Ovary (tissue), 3 donors: ENCODE results near the gene PATJ.

Experiments used
- EP300 ChIP-seq: sonication (generic); formaldehyde crosslinking; IDR thresholded peaks from one replicate; pipeline ENCODE4 v1.6.1; 2017; ENCODE audit warnings: antibody characterized with exemption
- POLR2A ChIP-seq: fragments of 450-650 bp; IDR thresholded peaks from one replicate; pipeline ENCODE4 v1.6.1; 2017; ENCODE audit warnings: antibody characterized with exemption, mild to moderate bottlenecking, moderate library complexity
- TF ChIP-seq, protein P1 (sequence below), 3 donors: fragments of 450-650 bp in 2 of 3; fragments of 200-600 bp in 1 of 3; IDR thresholded peaks; one replicate each; pipeline versions ENCODE4 v1.5.1 to v1.8.0; 2016 to 2022; ENCODE audit warnings: antibody characterized with exemption in 3 of 3, mild to moderate bottlenecking in 1 of 3
- donor health status: DM: no; HTN: no; CAD: no.

DNA sequence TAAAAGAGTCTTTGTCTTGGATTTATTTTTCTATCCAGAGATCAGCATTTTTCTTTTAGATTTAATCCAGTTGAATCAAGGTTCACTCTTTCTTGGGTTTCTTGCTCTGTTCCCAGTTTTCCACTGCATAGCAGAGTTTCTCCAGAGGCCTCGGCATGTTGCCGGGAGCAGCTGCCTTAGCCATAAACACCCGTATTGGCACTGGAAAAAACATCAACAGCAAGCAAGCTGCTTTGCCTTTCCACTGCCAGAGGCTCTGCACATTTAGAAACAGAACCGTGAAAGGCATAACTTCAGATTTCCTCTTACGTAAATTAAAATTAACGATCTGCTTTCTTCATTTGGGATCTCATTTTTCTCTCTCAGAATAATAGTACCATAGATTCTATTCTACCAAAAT lies 270.6 kb downstream of the PATJ start:
- TF ChIP-seq, protein P1, sequence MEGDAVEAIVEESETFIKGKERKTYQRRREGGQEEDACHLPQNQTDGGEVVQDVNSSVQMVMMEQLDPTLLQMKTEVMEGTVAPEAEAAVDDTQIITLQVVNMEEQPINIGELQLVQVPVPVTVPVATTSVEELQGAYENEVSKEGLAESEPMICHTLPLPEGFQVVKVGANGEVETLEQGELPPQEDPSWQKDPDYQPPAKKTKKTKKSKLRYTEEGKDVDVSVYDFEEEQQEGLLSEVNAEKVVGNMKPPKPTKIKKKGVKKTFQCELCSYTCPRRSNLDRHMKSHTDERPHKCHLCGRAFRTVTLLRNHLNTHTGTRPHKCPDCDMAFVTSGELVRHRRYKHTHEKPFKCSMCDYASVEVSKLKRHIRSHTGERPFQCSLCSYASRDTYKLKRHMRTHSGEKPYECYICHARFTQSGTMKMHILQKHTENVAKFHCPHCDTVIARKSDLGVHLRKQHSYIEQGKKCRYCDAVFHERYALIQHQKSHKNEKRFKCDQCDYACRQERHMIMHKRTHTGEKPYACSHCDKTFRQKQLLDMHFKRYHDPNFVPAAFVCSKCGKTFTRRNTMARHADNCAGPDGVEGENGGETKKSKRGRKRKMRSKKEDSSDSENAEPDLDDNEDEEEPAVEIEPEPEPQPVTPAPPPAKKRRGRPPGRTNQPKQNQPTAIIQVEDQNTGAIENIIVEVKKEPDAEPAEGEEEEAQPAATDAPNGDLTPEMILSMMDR (IDR thresholded peaks at IDR 0.05) = no peak
- TF ChIP-seq POLR2A = no peak
- no peak for TF ChIP-seq EP300
